NCI-H460 (cell line): ENCODE measurements around the gene RGS9. TPM values are rescaled to one million over a fixed set of nuclear protein-coding genes. Genes with fewer than 3 reads are reported as not detected.
"Not testable (repeated sequence)": the region's sequence is repeated elsewhere in the genome, so short reads cannot be mapped to it uniquely, and the experiment has no call there.

Experiments
- DNase-seq: peaks from one replicate; pipeline ENCODE4 v3.0.0-alpha.2; 2016; ENCODE audit warnings: low read depth; ENCODE audit errors: extremely low read depth
- total RNA-seq: library from RNA; depleted of rRNA; stranded (reverse); fragments of >200 nt; shearing (Covaris generic); gene quantifications from 2 replicates; pipeline ENCODE4 v1.2.3, GENCODE V29; 2014

The RGS9 gene
- total RNA-seq, 1 experiment from 2014 or later = 5.8 TPM

- no peak for DNase-seq
These were observed 27.0 kb upstream of the RGS9 start for GRCh38 chr17:65109990-65110680.

DNA sequence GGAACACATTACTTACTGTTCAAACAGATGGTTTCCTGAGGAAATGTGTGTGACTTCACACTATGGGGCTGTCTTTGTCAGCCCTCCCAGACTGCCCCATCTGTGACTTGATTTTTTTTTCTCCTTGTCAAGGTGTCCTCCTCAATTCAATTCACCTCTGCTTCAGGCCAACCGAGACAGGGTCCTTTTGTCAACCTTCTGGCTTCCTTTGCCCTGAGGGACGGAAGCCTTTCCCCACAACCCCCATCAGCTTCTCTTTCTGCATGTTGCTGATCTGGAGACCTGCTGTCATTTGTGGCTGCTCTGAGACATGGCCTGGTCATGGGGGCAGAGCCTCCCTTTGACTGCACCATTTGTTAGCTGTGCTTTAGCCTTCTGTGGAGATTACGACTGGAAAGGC, 21.3 kb upstream of the RGS9 start:
- no peak for DNase-seq

DNA sequence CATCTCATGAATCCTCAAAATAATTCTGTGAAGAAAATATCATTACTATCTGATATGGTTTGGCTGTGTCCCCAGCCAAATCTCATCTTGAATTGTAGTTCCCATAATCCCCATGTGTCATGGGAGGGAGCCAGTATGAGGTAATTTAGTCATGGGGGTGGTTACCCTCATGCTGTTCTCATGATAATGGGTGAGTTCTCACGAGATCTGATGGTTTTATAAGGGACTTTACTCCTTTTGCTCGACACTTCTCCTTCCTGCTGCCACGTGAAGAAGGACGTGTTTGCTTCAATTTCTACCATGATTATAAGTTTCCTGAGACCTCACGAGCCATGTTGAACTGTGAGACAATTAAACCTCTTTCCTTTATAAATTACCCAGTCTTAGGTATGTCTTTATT, 20.7 kb upstream of the RGS9 start:
- DNase-seq = not testable (repeated sequence)

- DNase-seq = no peak
These were observed 19.7 kb upstream of the RGS9 start for GRCh38 chr17:65117384-65118035.

DNA sequence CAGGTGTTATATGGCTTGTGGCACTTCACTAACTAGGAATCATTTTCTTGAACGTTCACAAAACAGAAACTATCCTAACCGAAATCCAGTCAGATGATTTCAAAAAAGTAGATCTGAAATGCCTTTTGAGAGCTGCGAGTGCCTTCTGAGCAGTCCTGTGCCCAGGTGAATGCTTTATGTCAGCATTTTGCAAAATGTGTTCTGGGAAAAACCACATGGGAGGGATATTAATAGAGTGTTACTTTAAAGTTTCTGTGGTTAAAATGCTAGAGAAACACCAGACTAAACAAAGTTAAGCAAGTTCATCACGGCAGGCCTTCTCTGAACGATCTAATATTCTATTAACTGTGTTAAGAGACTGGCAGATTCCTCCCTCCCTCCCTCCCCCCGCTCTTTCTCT, 15.8 kb upstream of the RGS9 start:
- no peak for DNase-seq

DNA sequence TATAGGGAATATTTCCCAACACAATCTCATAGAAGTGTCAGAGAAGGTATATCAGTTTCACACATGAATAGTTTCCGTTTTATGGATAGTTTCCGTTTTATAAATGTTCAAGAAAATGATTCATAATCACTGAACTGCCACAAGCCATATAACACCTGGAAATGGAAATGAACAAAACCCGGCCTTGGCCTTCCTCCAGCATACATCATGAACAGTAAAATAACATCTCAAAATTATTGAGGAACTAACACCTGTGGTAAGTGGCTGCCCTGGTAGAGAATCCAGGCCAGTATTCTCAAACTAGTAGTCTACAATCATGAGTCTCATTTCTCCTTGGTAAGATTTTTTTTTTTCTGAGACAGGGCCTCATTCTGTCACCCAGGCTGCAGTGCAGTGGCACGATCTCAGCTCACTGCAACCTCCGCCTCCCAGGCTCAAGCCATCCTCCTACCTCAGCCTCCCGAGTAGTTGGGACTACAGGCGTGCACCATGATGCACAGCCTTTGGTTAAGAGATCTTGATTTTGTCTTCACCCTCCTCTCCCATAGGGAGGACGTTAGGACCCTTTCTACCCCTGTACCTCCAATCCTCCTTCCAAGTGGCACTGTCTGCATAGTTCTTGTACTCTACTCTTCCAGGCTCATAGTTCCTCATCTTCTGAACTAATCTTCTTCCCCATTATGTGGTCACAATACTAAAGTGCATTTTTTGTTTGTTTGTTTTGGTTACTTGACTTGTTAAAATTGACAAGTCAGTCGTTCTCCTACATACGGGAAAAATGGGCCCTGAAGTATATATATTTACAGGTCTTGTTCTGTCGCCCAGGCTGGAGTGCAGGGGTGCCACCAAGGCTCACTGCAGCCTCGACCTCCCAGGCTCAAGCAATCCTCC, 15.0 kb upstream of the RGS9 start:
- no peak for DNase-seq

- peak; percentile 88 for DNase-seq
These were observed 14.1 kb upstream of the RGS9 start for GRCh38 chr17:65122836-65123756.

DNA sequence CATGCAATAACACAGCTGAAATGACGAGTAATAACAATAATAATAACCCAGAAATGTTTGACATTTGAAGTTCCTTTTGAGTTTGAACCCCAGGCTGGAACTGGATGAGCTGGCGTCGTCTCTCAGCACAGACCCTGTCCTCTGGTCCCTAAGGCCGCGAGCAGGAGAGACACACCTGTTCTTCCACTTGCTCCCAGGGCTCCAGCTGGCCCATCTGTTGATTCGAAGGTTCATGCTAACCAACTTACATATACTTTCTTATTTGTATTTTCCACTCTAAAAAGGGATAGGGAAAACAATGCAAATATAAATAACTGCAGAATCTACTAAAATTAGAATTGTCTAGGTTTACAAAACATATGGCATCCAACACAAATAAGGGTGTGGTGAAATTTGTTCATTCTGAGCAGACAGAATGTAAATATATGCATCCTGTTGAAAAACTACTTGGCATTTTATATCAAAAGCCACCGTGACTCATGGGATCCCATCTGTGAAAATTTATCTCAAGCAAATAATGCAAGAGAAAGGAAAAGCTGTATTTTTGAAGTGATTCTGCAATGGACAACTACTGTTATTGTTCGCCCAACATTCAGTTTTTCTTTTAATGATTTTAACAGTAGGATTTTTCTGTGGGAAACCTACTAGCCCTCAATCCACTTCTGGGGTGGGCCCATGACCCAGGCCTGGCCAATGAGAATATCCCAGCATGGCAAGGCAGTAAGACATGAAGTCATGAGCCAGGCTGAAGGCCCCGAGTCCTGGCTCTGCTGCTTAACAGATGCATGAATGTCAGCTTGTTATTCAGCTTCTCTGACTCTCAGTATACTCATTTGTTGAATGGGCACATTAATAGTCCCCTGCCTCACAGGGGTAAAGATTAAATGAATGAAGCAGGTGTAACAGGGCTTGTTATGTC, 13.2 kb upstream of the RGS9 start:
- DNase-seq = no peak

GRCh38 chr17:65130832-65131231, 6.3 kb upstream of the RGS9 start:
- DNase-seq = no peak

DNA sequence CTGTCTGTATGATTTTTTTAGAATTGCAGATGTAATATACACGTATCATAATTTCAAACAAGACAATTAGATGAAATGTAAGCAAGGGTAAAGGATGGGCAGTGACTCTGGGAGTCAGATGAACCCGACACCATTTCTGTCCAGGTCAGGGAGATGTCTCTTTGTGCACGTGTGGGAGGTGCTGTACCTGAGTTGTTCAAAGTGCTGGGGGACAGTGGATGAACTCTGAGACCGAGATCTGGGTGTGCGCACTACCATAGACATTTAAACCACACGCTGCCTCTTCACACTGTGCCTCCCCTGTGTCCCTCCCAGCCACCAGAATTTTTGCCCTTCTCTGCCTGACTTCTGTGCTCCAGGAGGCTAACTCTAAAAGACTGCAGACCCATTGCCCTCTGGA, 5.9 kb upstream of the RGS9 start:
- DNase-seq = no peak

GRCh38 chr17:65131946-65132345, 5.2 kb upstream of the RGS9 start:
- DNase-seq = no peak

- DNase-seq = no peak
These were observed 3.1 kb upstream of the RGS9 start for GRCh38 chr17:65134035-65134434.

DNA sequence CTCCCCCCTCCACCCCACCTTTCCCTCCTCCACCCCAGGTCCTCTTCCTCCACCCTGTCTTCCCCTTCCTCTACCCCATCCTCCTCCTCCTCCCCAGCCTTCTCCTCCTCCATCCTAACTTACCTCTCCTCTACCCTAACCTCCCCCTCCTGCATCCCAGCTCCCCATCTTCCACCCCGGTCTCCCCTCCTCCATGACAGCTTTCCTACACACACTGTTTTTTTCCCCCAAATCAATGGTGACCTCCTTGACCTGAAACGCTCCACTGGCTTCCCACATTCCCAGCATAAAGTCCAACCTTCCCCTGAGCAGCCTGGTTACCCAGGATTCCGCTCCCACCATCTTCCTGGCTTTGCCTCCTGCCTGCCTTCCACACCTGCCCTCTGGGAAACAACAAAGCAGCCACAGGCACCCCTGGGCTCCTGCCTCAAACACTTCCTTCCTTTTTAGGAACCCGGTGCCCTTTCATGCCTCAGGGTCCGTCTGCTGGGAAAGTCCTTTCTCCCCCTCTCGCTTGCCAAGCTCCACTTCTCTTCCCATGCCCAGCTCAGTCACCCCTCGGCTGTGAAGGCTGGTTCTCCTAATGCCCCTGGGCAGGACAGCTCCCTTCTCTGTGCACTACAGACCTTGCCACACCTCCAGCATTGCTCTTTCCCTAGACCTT, 2.1 kb downstream of the RGS9 start:
- DNase-seq = no peak

GRCh38 chr17:65142247-65142646, 5.1 kb downstream of the RGS9 start:
- DNase-seq = no peak

- DNase-seq = no peak
These were observed 6.9 kb downstream of the RGS9 start for GRCh38 chr17:65143889-65144604.

DNA sequence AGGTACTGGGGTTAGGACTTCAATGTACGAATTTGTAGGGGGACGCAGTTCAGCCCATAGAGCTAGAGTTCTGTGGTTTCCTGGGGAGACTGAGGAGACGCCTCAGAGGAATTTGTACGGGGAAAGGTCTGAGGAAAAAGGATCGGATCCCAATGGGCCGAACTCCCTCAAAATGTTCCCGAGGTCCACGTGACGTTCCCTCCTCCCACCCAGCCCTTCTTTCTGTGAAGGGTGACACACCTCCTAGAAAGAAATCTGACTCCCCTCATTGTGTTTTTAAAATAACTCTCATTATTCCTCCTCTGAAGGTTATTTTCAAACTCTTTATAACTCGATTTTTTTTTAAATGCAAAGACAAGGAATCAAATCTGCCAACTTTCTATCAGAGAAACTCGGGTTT, 8.6 kb downstream of the RGS9 start:
- DNase-seq = no peak

GRCh38 chr17:65147955-65148354, 10.8 kb downstream of the RGS9 start:
- no peak for DNase-seq
